Middle frontal gyrus (tissue), 1 donor: Measurements from ENCODE around the gene CACNA2D2.

Source experiments
- DNase-seq: peaks from one replicate; pipeline ENCODE4 v3.0.0-alpha.2; 2015; ENCODE audit warnings: low spot score; ENCODE audit errors: extremely low spot score

Gene CACNA2D2

GRCh38 chr3:50502225-50502583 lies 1.2 kb downstream of the CACNA2D2 start:
- no peak for DNase-seq

- DNase-seq: no peak
These were observed 7.6 kb downstream of the CACNA2D2 start for GRCh38 chr3:50495609-50496423.

GRCh38 chr3:50494126-50494525 lies 9.3 kb downstream of the CACNA2D2 start:
- no peak for DNase-seq

- no peak for DNase-seq
These were observed 9.8 kb downstream of the CACNA2D2 start for GRCh38 chr3:50493623-50494022.

- DNase-seq: no peak
These were observed 10.3 kb downstream of the CACNA2D2 start for GRCh38 chr3:50493086-50493485.

- no peak for DNase-seq
These were observed 12.4 kb downstream of the CACNA2D2 start for GRCh38 chr3:50491023-50491422.

GRCh38 chr3:50490424-50490823 lies 13.0 kb downstream of the CACNA2D2 start:
- no peak for DNase-seq

GRCh38 chr3:50487181-50487580 lies 16.3 kb downstream of the CACNA2D2 start:
- no peak for DNase-seq

- DNase-seq: no peak
These were observed 17.1 kb downstream of the CACNA2D2 start for GRCh38 chr3:50486219-50486888.

GRCh38 chr3:50484722-50485121 lies 18.7 kb downstream of the CACNA2D2 start:
- no peak for DNase-seq

GRCh38 chr3:50483374-50483773 lies 20.1 kb downstream of the CACNA2D2 start:
- DNase-seq: no peak

- DNase-seq: no peak
These were observed 21.4 kb downstream of the CACNA2D2 start for GRCh38 chr3:50481992-50482391.

GRCh38 chr3:50480471-50480870 lies 23.0 kb downstream of the CACNA2D2 start:
- DNase-seq: no peak

- no peak for DNase-seq
These were observed 23.9 kb downstream of the CACNA2D2 start for GRCh38 chr3:50479523-50479922.

GRCh38 chr3:50478671-50479260 lies 24.7 kb downstream of the CACNA2D2 start:
- DNase-seq: no peak

- DNase-seq: no peak
These were observed 25.4 kb downstream of the CACNA2D2 start for GRCh38 chr3:50478051-50478450.

- DNase-seq: no peak
These were observed 28.1 kb downstream of the CACNA2D2 start for GRCh38 chr3:50475348-50475747.

- DNase-seq: no peak
These were observed 28.7 kb downstream of the CACNA2D2 start for GRCh38 chr3:50474717-50475116.

GRCh38 chr3:50473768-50474167 lies 29.7 kb downstream of the CACNA2D2 start:
- DNase-seq: no peak

- DNase-seq: no peak
These were observed 30.5 kb downstream of the CACNA2D2 start for GRCh38 chr3:50472958-50473357.

GRCh38 chr3:50470658-50471057 lies 32.8 kb downstream of the CACNA2D2 start:
- DNase-seq: no peak

GRCh38 chr3:50467919-50468318 lies 35.5 kb downstream of the CACNA2D2 start:
- DNase-seq: no peak

- DNase-seq: no peak
These were observed 37.3 kb downstream of the CACNA2D2 start for GRCh38 chr3:50466177-50466576.
